HepG2 (cell line): ENCODE data around the gene NFE2L3. TPM values are rescaled to one million over a fixed set of nuclear protein-coding genes. Genes with fewer than 3 reads are reported as not detected.
A peak's percentile ranks its signal among the peaks of the same experiment; 100 is the strongest.

Source experiments
- POLR2AphosphoS5 ChIP-seq: IDR thresholded peaks from 2 replicates; pipeline ENCODE4 v1.6.1; 2012; ENCODE audit warnings: low read depth, low read length
- SALL2 ChIP-seq: sonication (generic); formaldehyde crosslinking; IDR thresholded peaks from 2 replicates; pipeline ENCODE4 v1.8.1; 2023; ENCODE audit warnings: mild to moderate bottlenecking, missing genetic modification reagents, inconsistent platforms
- SMC3 ChIP-seq: IDR thresholded peaks from 2 replicates; pipeline ENCODE4 v1.6.1; 2011; ENCODE audit warnings: low read length, improper control_type of control experiment
- TBX3 ChIP-seq: fragments of 450-650 bp; IDR thresholded peaks from 2 replicates; pipeline ENCODE4 v1.6.1; 2017; ENCODE audit warnings: antibody characterized with exemption, mild to moderate bottlenecking, inconsistent platforms, borderline replicate concordance
- ZMAT3 ChIP-seq: sonication (generic); formaldehyde crosslinking; conservative IDR thresholded peaks from 2 replicates; pipeline ENCODE4 v1.7.0; 2021; ENCODE audit warnings: missing genetic modification reagents
- ZNF335 ChIP-seq: sonication (generic); formaldehyde crosslinking; IDR thresholded peaks from 2 replicates; pipeline ENCODE4 v1.4.0; 2020; ENCODE audit warnings: missing genetic modification reagents
- ZNF720 ChIP-seq: sonication (generic); formaldehyde crosslinking; IDR thresholded peaks from 2 replicates; pipeline ENCODE4 v1.4.0; 2020; ENCODE audit warnings: missing genetic modification reagents
- ZNF749 ChIP-seq: sonication (generic); formaldehyde crosslinking; IDR thresholded peaks from 2 replicates; pipeline ENCODE4 v1.8.0; 2022; ENCODE audit warnings: mild to moderate bottlenecking, missing genetic modification reagents, moderate library complexity, borderline replicate concordance
- ZNF768 ChIP-seq: sonication (generic); formaldehyde crosslinking; IDR thresholded peaks from 2 replicates; pipeline ENCODE4 v1.4.0; 2020; ENCODE audit warnings: missing genetic modification reagents
- polyA plus RNA-seq, 8 experiments: library from polyadenylated mRNA; depleted of rRNA in 3 of 8; stranded (reverse) in 7 of 8; unstranded in 1 of 8; fragments of >200 nt; fragmentation: Illumina TruSeq in 4 of 8; extraction: Trizol in 4 of 8; gene quantifications; 2 replicates each; pipeline versions ENCODE4 v1.2.1 to v1.2.3, GENCODE V29; 2011 to 2016; ENCODE audit warnings: low read depth in 4 of 8, missing spikeins in 1 of 8, mixed read lengths in 1 of 8; ENCODE audit not compliant: insufficient read depth in 1 of 8
- total RNA-seq, 5 experiments: library from RNA; depleted of rRNA; stranded (reverse); fragments of >200 nt; fragmentation: Illumina TruSeq; extraction: Trizol; gene quantifications; 2 replicates each; pipeline ENCODE4 v1.2.3, GENCODE V29; 2016; ENCODE audit warnings: low read depth in 1 of 5
- TF ChIP-seq, protein P1 (sequence below): sonication (generic); formaldehyde crosslinking; IDR thresholded peaks from 2 replicates; pipeline ENCODE4 v1.9.0; 2021; ENCODE audit warnings: missing genetic modification reagents, borderline replicate concordance
- TF ChIP-seq, protein P2 (sequence below): IDR thresholded peaks from 2 replicates; pipeline ENCODE4 v1.6.1; 2012; ENCODE audit warnings: low read depth, low read length, improper control_type of control experiment
- TF ChIP-seq, protein P3 (sequence below): sonication (generic); formaldehyde crosslinking; IDR thresholded peaks from 2 replicates; pipeline ENCODE4 v1.4.0; 2020; ENCODE audit warnings: missing genetic modification reagents
- TF ChIP-seq, protein P4 (sequence below): sonication (generic); formaldehyde crosslinking; IDR thresholded peaks from 2 replicates; pipeline ENCODE4 v1.4.0; 2020; ENCODE audit warnings: mild to moderate bottlenecking, low read depth, missing genetic modification reagents
- TF ChIP-seq, protein P5 (sequence below): sonication (generic); formaldehyde crosslinking; IDR thresholded peaks from one replicate; pipeline ENCODE4 v1.5.1; 2020; ENCODE audit warnings: mild to moderate bottlenecking, missing genetic modification reagents; ENCODE audit errors: not compliant biosample characterization

The NFE2L3 gene
- total and polyA plus RNA-seq, 2 of the 13 experiments (the other 11 are each of a cell fraction or from before 2014, with no cell fraction given): 11.4 to 19.4 TPM

DNA sequence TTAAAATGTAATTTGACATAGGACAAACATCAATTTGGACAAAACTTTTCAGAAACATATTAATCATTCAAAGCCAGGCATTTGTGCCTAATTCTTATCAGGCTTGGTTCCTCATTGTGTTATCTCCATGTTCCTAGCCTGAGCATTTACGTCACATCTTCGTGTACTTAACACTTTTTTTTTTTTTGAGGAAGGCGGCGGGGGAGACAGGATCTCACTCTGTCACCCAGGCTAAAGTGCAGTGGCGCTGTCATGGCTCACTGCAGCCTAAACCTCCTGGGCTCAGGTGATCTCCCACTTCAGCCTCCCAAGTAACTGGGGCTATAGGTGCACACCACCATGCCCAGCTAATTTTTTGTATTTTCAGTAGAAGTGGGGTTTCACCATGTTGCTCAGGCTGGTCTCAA is 28.8 kb downstream of the NFE2L3 start (continued):
- TF ChIP-seq, protein P1, sequence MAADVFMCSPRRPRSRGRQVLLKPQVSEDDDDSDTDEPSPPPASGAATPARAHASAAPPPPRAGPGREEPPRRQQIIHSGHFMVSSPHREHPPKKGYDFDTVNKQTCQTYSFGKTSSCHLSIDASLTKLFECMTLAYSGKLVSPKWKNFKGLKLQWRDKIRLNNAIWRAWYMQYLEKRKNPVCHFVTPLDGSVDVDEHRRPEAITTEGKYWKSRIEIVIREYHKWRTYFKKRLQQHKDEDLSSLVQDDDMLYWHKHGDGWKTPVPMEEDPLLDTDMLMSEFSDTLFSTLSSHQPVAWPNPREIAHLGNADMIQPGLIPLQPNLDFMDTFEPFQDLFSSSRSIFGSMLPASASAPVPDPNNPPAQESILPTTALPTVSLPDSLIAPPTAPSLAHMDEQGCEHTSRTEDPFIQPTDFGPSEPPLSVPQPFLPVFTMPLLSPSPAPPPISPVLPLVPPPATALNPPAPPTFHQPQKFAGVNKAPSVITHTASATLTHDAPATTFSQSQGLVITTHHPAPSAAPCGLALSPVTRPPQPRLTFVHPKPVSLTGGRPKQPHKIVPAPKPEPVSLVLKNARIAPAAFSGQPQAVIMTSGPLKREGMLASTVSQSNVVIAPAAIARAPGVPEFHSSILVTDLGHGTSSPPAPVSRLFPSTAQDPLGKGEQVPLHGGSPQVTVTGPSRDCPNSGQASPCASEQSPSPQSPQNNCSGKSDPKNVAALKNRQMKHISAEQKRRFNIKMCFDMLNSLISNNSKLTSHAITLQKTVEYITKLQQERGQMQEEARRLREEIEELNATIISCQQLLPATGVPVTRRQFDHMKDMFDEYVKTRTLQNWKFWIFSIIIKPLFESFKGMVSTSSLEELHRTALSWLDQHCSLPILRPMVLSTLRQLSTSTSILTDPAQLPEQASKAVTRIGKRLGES (CRISPR knock-in tag): no peak
- no peak for TF ChIP-seq SMC3
- TF ChIP-seq, protein P2, sequence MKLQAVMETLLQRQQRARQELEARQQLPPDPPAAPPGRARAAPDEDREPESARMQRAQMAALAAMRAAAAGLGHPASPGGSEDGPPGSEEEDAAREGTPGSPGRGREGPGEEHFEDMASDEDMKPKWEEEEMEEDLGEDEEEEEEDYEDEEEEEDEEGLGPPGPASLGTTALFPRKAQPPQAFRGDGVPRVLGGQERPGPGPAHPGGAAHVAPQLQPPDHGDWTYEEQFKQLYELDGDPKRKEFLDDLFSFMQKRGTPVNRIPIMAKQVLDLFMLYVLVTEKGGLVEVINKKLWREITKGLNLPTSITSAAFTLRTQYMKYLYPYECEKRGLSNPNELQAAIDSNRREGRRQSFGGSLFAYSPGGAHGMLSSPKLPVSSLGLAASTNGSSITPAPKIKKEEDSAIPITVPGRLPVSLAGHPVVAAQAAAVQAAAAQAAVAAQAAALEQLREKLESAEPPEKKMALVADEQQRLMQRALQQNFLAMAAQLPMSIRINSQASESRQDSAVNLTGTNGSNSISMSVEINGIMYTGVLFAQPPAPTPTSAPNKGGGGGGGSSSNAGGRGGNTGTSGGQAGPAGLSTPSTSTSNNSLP: no peak
- no peak for TF ChIP-seq ZNF768 (CRISPR knock-in tag)
- TF ChIP-seq ZMAT3 (CRISPR knock-in tag): no peak
- TF ChIP-seq, protein P3, sequence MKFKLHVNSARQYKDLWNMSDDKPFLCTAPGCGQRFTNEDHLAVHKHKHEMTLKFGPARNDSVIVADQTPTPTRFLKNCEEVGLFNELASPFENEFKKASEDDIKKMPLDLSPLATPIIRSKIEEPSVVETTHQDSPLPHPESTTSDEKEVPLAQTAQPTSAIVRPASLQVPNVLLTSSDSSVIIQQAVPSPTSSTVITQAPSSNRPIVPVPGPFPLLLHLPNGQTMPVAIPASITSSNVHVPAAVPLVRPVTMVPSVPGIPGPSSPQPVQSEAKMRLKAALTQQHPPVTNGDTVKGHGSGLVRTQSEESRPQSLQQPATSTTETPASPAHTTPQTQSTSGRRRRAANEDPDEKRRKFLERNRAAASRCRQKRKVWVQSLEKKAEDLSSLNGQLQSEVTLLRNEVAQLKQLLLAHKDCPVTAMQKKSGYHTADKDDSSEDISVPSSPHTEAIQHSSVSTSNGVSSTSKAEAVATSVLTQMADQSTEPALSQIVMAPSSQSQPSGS: no peak
- TF ChIP-seq, protein P4, sequence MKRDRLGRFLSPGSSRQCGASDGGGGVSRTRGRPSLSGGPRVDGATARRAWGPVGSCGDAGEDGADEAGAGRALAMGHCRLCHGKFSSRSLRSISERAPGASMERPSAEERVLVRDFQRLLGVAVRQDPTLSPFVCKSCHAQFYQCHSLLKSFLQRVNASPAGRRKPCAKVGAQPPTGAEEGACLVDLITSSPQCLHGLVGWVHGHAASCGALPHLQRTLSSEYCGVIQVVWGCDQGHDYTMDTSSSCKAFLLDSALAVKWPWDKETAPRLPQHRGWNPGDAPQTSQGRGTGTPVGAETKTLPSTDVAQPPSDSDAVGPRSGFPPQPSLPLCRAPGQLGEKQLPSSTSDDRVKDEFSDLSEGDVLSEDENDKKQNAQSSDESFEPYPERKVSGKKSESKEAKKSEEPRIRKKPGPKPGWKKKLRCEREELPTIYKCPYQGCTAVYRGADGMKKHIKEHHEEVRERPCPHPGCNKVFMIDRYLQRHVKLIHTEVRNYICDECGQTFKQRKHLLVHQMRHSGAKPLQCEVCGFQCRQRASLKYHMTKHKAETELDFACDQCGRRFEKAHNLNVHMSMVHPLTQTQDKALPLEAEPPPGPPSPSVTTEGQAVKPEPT (CRISPR knock-in tag): no peak
- TF ChIP-seq TBX3: no peak
- TF ChIP-seq, protein P5, sequence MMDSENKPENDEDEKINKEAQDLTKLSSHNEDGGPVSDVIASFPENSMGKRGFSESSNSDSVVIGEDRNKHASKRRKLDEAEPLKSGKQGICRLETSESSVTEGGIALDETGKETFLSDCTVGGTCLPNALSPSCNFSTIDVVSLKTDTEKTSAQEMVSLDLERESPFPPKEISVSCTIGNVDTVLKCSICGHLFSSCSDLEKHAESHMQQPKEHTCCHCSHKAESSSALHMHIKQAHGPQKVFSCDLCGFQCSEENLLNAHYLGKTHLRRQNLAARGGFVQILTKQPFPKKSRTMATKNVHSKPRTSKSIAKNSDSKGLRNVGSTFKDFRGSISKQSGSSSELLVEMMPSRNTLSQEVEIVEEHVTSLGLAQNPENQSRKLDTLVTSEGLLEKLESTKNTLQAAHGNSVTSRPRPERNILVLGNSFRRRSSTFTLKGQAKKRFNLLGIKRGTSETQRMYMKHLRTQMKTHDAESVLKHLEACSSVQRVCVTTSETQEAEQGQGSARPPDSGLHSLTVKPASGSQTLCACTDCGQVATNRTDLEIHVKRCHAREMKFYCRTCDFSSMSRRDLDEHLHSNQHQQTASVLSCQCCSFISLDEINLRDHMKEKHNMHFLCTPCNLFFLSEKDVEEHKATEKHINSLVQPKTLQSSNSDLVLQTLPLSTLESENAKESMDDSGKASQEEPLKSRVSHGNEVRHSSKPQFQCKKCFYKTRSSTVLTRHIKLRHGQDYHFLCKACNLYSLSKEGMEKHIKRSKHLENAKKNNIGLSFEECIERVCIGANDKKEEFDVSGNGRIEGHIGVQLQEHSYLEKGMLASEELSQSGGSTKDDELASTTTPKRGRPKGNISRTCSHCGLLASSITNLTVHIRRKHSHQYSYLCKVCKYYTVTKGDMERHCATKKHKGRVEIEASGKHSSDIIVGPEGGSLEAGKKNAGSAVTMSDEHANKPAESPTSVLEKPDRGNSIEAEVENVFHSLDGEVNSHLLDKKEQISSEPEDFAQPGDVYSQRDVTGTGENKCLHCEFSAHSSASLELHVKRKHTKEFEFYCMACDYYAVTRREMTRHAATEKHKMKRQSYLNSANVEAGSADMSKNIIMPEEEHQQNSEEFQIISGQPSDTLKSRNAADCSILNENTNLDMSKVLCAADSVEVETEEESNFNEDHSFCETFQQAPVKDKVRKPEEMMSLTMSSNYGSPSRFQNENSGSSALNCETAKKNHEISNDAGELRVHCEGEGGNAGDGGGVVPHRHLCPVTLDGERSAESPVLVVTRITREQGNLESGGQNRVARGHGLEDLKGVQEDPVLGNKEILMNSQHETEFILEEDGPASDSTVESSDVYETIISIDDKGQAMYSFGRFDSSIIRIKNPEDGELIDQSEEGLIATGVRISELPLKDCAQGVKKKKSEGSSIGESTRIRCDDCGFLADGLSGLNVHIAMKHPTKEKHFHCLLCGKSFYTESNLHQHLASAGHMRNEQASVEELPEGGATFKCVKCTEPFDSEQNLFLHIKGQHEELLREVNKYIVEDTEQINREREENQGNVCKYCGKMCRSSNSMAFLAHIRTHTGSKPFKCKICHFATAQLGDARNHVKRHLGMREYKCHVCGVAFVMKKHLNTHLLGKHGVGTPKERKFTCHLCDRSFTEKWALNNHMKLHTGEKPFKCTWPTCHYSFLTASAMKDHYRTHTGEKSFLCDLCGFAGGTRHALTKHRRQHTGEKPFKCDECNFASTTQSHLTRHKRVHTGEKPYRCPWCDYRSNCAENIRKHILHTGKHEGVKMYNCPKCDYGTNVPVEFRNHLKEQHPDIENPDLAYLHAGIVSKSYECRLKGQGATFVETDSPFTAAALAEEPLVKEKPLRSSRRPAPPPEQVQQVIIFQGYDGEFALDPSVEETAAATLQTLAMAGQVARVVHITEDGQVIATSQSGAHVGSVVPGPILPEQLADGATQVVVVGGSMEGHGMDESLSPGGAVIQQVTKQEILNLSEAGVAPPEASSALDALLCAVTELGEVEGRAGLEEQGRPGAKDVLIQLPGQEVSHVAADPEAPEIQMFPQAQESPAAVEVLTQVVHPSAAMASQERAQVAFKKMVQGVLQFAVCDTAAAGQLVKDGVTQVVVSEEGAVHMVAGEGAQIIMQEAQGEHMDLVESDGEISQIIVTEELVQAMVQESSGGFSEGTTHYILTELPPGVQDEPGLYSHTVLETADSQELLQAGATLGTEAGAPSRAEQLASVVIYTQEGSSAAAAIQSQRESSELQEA: no peak
- TF ChIP-seq POLR2AphosphoS5: 0 out of 2 replicates have a peak, but pooled peaks have one; percentile 11
- TF ChIP-seq ZNF749: no peak
- TF ChIP-seq ZNF335: no peak
- TF ChIP-seq SALL2 (CRISPR knock-in tag): no peak
- no peak for TF ChIP-seq ZNF720
